ENCODE data around the gene FCRL6.

Gene FCRL6

DNA sequence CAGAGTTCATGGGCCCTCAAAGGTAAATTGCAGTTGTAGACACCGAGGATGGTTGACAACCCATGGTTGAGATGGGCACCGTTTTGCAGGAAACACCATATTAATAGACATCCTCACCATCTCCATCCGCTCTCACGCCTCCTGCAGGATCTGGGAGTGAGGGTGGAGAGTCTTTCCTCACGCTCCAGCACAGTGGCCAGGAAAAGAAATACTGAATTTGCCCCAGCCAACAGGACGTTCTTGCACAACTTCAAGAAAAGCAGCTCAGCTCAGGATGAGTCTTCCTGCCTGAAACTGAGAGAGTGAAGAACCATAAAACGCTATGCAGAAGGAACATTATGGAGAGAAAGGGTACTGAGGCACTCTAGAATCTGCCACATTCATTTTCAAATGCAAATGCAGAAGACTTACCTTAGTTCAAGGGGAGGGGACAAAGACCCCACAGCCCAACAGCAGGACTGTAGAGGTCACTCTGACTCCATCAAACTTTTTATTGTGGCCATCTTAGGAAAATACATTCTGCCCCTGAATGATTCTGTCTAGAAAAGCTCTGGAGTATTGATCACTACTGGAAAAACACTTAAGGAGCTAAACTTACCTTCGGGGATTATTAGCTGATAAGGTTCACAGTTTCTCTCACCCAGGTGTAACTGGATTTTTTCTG lies 33.8 kb downstream of the FCRL6 start:
- DNase-seq: no peak

DNA sequence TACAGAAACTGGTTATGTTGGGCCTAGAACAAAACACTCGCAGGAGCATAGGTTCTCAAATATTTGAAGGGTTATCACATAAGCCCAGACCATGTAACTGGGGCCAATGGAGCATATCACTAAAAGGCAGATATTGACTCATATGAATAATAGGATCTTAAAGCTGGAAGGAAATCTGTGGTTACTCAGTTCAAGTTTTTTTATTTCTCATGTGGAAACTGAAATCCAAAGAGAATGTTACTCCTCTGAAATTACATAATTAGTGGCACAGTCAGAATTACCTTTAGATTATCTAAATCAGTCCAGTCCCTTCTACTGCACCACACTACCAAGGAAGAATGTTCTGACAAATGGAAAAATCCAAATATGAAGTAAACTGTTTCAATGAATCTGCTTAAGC lies 36.6 kb downstream of the FCRL6 start:
- DNase-seq: no peak

DNA sequence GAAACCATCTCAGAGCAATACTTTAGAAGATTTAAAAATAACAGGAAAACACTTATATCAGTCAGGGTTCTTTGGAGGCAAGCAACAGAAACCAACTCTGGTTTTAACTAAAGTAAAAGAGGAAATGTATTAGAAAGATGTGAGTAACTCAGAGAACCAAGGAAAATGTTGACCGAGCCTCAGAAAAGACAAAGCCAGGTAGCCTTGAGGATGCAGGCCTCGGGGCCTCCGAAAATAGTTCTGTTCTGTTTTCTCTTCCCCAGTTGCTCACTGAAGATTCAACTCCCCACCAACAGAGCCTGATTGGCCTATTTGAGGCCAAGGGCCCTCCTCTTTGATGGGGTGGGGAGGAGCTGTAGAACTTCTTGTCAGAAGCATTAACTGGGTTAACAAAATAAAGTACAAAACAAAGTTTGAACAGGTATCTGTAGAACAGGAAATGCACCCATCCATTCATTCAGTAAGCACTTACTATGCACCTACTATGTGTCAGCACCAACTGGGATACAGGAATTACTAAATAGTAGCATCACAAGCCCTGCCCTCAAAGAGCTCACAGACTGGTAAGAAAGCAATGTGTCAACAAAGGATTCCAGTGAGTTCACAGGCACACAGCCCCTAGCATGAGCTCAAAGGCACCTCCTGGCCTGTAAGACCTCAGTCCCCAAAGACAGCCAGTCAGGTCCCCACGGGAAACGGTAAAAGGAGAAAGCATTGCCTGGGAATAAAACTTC lies 37.1 kb downstream of the FCRL6 start:
- no peak for DNase-seq

DNA sequence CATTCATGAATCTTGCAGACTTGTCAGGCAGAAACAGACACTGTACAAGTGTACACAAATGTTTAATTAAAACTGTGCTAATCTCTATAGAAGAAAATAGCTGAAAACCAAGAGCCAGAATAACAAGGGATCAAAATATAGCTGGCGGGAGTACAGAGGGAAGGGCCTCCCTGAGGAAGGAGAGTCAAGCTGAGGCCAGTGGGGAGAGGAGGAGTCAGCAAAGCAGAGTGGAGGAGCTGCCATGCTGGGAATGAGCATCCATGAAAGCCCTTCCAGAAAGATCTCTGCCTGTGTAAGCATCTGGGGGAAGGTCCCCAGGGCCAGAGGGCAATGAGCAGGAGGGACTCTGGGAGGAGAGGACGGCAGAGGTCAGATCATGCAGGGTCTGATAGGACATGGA lies 39.6 kb downstream of the FCRL6 start:
- DNase-seq: no peak

DNA sequence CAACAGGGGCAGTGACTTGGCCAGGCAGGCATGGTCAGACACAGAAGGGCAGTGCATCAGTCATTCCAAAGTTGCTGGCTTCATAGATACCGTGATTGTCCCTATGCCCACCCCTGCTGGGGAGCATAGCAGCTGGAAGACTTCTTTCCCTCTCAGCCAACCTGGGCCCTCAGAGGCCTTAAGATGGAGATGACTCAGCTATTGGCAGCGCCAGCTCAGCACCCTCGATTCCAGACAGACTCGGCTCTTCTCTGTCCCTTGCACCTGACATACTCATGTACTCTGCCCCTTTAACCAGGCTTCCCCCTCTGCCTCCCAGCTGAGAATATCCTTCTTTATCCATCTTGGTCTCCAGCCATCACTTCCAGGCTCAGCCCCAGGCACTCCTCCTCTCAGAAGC lies 41.3 kb downstream of the FCRL6 start:
- DNase-seq: no peak

DNA sequence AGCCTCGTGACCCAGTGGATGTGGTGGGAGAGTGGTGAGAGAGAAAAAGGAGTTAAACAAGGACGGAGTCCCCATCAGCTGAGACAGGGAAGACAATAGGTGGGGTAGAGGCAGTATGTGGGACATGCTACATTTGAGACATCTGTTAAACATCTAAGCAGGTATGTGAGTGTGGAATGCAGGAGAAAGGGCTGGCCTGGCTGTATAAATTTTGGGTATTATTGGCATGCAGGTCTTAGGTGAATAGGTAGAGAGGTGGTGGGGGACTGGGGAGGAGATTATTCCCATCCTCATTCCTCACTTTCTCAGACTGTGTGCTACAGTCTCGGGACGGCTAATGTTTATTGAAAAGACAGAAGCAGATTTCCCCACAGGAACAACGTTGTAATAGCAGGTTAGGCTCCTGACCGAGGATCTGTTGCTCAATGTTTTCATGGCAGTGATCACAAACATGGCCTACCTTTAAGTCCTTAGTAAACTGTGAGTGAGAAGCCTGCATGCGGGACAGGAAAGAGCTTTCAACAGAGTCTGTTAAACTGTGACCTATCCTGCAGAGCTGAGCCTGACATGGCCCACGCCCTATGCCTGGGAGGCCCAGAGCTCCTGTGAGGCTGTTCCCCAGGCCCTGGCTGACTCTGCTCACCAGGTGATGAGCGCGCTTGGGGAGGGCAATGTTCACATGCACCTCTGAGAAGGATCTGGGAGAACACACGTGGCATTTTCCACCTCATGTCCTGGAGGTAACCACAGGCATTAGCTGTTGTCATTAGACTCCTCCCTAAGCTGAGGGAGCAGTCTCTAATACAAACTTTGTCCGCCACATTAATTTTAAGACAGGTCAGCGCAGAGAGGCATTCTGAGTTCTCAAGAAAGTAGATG lies 43.8 kb downstream of the FCRL6 start:
- DNase-seq: no peak

DNA sequence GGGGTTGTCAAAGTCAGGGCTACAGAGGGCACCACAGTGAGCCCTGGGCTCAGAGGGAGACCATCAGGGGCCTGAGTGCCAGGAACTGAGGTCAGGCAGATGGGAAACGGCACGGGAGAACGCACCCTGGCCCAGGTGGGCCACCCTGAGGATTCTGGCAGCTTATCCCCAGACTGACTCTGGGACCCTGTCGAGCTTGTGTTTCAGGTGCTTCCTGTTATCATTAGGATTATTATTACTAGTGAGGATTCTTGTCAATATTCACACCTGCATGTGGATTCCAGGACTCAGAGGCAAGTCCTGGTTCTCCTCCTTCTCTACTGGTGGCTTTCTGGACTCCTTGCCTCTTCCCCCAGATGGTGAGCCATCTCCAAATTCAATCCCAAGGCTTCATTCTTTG lies 45.1 kb downstream of the FCRL6 start:
- no peak for DNase-seq

DNA sequence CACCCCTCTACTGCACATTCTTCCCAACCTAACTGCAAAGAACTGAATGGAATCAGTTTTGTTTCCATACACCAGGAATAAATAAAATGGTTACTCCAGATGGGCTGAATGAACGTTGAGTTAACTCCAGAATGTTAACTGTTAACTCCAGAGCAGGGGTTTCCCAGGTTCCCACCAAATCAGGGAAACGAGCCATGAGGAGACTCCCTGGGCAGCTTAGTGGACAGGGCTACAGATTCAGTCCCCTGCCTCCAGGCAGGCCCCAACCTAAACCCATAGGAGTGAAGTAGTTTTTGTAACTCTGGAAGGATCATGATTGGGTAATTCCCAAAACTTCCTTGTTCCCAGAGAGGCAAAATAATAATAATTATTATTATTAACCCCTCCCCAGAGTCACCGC lies 46.2 kb downstream of the FCRL6 start:
- DNase-seq: no peak

DNA sequence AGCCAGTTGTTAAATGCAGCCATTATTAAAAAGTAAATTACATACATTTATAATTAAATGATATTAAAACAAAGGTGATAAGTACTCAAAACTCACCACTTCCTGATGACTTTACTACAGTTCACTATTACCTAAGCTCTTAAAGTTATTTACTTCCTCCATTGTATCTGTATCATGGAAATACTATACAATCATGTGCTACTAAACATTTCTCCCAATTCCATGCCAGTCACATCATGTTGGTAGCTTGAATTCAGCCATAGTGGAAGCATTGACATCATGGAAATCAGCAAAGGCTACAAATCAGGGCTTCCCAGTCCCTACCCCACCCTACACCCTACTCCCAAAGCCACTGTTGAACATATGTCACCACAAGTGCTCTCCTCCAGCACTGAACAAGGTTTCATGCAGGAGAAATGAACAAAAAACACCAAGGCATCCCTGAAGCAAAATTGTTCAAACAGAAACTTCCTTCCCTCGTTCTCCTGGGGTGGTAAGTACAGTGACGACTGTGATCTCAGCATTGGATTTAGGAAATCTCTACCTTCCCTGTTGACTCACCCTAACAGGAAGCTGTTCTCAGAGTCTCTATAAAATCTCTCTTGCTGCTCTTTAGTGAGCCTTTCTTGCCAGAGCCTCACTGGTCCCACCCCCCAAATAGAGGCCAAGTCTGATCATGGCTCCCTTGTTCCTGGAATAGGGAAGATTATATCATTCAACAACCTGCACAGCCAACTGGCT lies 47.6 kb downstream of the FCRL6 start:
- DNase-seq: no peak

DNA sequence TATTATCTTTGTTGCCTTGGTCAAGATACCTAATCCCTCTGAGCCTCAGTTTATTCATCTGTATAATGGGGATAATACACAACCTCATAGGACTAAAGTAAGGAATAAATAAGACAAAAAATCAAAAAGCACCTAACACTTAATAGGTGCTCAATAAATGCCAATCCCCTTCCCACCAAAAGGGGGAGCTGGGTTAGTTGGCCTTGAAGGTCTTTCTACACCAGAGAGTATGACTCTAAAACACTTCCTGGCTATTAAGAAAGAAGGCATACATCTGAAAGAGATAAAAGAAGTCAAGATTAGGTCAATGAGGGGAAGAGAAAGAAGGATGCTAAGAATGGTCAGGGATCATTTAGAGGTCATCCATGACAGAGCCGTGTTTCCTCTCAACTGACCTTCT lies 49.2 kb downstream of the FCRL6 start:
- no peak for DNase-seq

DNA sequence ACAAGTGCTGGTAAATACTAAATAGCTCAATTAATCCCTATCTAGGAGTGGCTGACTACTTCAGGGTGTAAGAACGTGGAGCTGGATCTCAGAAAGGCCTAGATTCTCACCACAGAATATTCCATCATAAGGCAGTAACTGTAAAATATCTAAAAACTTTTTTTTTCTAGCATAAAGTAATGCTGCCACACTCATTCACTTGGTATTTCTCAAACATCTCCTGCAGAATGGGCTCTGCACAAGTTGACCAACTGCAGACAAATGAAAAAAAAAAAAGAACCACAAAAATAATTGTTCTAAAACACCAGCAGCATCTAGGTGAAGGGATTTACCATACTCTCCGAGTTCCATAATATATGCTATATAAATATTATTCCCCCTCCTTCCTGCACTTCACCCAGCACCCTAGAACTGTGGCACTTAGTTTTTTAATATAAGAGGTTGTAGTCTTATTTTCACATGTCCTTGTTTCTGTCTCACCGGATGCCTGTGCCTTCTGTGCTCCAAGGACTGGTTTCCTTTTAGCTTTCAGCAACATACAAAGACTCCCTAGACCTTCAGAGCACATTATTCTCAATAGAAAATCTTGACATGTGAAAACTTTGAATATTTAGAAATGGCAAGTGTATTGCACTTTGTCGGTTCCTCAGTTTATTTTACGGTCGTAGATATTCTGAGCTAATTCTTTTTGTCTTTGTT lies 51.4 kb downstream of the FCRL6 start:
- DNase-seq: no peak

DNA sequence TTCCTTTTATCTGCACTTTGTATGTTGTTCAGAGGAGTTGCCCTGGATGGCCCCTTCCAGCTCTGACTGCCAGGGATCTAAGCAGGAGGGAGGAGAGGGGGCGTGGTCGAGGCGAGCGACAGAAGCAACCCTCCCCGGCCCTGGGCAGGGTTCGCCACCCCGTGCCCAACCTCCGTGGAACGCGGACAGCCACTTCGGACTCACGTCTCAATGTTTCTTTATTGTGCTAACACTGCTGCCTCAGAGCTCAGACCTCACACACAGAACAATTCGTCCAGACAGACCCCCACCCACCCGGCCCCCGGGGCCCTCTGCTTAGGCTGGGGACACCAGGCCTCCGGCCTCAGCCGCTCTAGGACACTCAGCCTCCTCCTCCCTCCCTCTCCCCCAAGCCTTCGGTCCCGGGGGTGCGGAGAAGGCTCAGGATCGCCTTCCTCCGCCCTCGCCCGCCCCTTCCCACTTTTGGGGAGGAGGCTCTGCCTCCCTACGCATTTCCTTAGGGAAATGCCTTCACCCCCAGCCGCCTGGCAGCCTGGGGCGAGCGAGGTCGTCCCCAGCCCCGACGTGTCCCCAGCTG lies 52.0 kb downstream of the FCRL6 start:
- DNase-seq: peak in 12 of 14 donors; percentile 9 to 78 (median 56)

DNA sequence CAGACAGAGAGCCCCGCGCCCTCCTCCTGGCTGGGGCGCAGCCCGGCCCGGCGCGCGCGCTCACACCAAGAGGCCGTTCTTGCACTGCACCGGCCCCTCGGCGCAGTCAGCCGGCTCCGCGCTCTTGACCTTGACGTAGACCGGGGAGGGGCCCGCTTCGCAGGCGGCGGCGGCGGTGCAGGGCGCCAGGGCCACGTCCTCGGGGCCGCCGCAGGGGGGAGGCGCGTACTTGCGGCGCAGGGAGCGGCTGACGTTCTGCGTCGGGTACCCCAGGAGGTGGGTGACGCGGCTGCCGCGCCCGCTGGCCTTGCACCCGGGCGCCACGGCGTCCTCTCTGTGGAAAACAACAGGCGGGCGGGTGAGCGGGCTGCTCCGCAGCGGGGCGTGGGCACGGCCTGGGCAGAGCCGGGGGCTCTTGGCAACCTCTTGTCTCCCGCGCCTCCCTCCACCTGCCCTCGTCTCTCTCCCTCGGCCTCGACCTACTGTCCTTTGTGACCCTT lies 52.6 kb downstream of the FCRL6 start:
- DNase-seq: peak in 13 of 14 donors; percentile 9 to 75 (median 65)

DNA sequence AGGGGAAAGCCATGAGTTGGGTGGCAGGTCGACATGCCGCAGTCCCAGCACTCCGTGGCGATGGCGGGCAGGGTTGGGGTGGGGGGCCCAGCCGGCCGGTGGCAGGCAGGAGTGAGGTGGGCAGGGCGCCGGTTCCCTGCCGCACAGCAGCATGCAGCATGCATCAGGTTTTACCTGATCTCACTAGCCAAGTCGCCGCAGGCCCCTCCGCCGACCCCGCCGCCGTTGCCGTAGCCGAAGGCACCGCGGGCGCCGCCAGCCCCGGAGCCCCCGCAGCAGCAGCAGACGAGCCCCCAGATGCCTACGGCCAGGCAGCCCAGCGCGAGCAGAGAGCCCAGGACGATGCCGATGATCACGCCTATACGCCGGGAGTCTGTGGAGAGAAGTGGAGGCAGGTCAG lies 53.5 kb downstream of the FCRL6 start:
- DNase-seq: no peak

DNA sequence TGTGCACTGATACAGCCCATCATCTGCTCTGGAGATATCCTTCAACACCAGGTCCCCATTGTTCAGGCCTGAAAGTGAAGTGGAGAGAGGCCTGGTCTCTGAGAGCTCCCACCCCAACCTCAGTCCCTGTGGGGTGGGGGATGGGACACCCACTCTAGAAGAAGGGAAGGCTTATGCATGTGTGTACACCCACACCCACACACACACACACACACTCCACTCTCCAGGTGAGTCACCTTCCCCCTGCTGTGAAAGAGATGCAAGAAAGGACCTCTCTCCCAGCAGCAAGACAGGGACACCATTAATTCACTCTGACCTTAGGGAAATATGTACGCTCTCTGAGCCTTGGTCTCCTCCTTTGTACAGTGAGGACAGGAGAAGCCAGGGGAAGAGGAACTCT lies 54.4 kb downstream of the FCRL6 start:
- DNase-seq: no peak

DNA sequence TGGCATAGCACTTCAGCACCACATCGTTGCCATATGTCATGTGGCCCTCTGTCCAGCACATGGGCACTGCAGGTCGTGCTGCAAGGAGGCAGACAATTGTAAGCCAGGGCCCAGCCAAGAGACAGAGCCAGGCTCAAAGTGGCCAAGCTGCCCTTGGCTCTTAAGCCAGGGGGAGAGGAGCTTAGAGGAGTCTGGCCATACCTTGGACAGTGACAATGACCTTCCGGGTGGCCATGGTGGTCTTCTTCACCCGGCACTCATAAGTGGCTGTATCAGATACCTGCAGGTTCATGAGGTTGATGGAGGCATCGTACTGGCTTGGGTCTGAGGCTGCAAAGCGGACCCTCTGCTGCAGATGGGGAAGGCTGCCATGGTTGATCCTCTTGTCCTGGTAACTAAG lies 55.7 kb downstream of the FCRL6 start:
- DNase-seq: no peak

DNA sequence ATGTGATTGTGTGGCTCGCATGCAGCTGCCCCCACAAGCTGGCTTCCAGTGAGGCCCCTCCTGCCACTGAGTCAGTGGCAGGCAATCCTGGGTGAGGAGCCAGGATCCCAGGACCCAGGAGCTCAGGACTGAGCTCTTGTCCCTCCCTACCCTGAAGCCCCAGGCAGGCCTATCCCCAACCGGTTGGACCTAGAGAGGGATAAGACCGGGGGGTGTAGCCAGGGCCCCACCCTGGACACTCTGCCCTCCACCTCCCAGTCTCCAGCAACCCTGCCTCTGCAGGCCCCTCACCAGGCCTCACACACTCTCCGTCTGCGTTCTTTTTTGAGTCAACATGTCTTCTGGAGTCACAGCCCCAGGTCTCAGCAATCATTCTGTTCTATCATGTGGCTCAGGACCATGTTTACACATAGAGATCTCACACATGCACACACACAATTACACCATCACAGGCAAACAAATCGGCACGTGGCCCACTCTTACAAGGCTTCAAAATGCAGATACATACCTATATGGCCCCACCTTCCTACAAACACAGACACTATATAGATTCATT lies 57.7 kb downstream of the FCRL6 start:
- no peak for DNase-seq

DNA sequence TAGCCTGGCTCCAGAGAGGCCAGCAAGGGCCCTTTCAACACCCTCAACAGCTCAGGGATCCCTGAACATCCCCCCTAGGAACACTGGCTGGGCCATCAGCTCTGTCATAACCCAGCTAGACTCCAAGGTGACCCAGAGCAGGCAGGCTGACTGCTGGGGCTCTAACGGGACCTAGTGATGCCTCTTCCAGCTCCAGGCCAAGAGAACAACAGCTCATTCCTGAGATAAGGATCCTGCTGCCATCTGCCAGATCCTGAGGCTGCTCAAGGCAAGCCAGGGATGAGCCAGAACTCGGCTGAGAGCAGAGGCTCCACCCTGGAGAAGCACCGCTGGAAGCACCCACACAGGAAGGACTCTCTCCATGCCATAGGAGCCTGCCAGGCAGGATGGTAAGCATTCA lies 58.3 kb downstream of the FCRL6 start:
- DNase-seq: no peak

DNA sequence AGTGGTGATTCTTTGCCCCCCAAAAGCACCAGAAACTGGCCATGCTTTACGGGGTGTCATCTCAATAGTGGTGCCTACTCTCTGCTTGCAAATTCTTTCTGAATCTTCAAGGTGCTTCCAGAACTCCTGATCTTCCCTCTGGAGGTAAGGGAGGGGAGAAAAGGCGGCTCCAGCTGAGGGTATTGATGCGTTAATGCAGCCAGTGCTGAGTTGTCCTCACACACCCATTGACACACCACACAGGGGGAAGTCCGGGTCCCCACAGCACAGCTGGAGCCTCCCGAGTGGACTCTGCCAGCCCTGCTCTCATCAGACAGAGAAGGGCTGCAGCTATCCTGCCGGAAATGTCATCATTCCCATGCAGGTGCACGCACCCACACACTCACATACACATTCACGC lies 59.1 kb downstream of the FCRL6 start:
- DNase-seq: no peak

DNA sequence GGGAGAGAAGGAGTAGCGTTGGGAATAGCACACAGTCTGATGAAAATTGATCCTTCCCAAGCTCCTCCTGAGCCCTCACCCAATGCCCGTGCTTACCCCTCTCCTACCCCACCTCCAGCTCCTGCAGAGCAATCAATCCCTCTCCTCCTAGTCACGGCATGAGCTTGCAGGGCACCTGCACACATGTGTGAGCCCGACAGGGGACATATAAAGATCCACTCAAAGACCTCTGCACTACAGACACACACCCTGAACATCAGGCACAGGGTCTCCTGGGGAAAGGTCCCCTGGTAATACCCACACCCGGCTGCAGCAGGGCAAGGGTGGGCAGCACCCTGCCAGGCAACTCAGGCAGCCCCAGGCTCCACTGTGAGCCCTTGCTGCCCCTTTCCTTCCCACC lies 59.9 kb downstream of the FCRL6 start:
- no peak for DNase-seq

DNA sequence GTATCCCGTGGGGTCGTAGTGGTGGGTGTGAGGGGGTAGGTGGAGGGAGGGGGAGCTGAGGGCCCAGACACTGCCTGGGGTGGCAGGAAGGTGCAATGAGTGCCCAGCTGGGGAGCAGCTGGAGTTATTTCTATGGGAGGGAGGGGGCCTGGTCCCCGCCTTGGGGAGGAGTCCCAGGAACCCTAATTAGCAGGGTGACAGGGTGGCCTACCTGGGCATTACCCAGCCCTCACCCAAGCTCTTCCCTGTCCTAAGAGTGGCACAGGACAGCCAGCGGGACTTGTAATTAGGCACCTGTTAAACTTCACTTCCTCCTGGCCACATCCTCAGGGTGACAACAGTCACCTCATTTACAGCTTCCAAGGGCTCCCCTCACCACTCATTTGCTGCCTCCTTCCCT lies 60.4 kb downstream of the FCRL6 start, which contains the start of gene VSIG8:
VSIG8 (minus strand) TSS at position 101 of the 400 bp plus-strand sequence. CDS start 136 bp downstream, outside the sequence.
- no peak for DNase-seq

Measured in C1 segment of cervical spinal cord (tissue), 14 donors.